Measurements from ENCODE around the gene CEP164.

Gene CEP164

DNA sequence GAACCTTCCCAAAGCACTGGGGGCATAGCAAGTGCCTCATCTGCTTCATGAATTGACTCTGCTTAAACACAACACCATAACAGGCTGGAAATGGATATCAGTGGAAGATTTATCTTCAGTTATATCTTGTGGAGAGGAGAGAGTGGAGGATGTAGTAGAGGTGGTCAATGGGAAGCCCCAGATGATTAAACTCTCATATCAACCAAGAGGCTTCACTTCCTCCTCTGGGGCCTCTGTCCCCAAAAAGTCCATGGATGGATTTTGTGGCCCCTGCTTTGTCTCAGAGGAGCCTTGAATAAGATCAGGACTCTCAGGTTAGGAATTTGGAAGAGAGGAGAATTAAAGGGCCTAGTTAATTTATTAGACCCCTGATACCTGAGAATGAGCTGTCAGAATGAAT lies 106.1 kb downstream of the CEP164 start:
- Histone ChIP-seq H3K4ac (ENCODE audit: low read length) (no peak overlapping the region), H2BK15ac (ENCODE audit: low read length) (no peak overlapping the region), H3K4me2 (ENCODE audit: insufficient read depth, low read length, poor library complexity, severe bottlenecking) (no peak overlapping the region), H3K4me3 (ENCODE audit: low read length in 2 of 2) (no peak overlapping the region), H4K8ac (ENCODE audit: low read depth, low read length) (no peak overlapping the region), H3K14ac (ENCODE audit: low read length) (no peak overlapping the region), H2AFZ (ENCODE audit: low read length) (no peak overlapping the region), H3K27me3 (ENCODE audit: control insufficient read depth in 3 of 3, insufficient read depth in 3 of 3, low read depth in 1 of 3, low read length in 3 of 3) (peaks cover 0 to 42% (median 3%) of the 10 kb centered on the region in 3 experiments), H2AK5ac (ENCODE audit: low read depth, low read length) (no peak overlapping the region), H3K18ac (ENCODE audit: low read length) (no peak overlapping the region), H2BK5ac (ENCODE audit: low read length) (no peak overlapping the region), H3K9me3 (replicated peaks in 1 of 2; ENCODE audit: control insufficient read depth in 2 of 2, insufficient read depth in 1 of 2, low read depth in 1 of 2, low read length in 2 of 2) (no peaks in the 10 kb centered on the region), H3K36me3 (replicated peaks in 1 of 2; ENCODE audit: control insufficient read depth in 2 of 2, insufficient read depth in 2 of 2, low read length in 2 of 2) (no peaks in the 10 kb centered on the region), H4K91ac (ENCODE audit: low read depth, low read length, poor library complexity) (no peak overlapping the region), H3K9ac (ENCODE audit: low read depth, low read length, poor library complexity) (no peak overlapping the region), H3K79me1 (ENCODE audit: low read depth, low read length) (no peaks in the 10 kb centered on the region), H3K4me1 (ENCODE audit: control insufficient read depth in 2 of 2, insufficient read depth in 1 of 2, low read depth in 1 of 2, low read length in 2 of 2) (peaks cover 9 to 14% of the 10 kb centered on the region in 2 donors), H2BK120ac (ENCODE audit: low read depth, low read length) (no peak overlapping the region), H2BK12ac (ENCODE audit: low read length) (no peak overlapping the region), H3K27ac (replicated peaks; ENCODE audit: low read length) (no peak overlapping the region), H3K23ac (ENCODE audit: low read depth, low read length, poor library complexity) (no peak overlapping the region)
- DNase-seq (ENCODE audit: low spot score): no peak

DNA sequence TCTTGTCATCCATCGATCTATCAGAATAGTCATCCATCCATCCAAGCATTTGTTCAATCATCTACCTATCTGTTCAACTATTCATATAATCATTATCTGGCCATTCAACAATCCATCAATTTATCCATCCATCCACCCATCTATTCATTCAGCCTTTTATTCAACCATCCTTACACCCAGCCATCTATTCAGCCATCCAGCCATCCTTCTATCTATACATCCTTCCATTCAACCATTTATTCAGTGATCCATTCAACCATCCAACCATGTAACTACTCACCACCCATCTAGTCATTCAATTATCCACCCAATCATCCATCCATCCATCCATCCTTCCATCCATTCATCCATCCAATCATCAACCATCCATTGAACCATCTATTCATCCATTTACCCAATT lies 106.8 kb downstream of the CEP164 start:
- Histone ChIP-seq H4K91ac (ENCODE audit: low read depth, low read length, poor library complexity) (no peak overlapping the region), H3K4ac (ENCODE audit: low read length) (no peak overlapping the region), H3K18ac (ENCODE audit: low read length) (no peak overlapping the region), H3K4me3 (ENCODE audit: low read length in 2 of 2) (no peak overlapping the region), H2BK15ac (ENCODE audit: low read length) (no peak overlapping the region), H2BK120ac (ENCODE audit: low read depth, low read length) (no peak overlapping the region), H3K23ac (ENCODE audit: low read depth, low read length, poor library complexity) (no peak overlapping the region), H3K14ac (ENCODE audit: low read length) (no peak overlapping the region), H3K9me3 (replicated peaks in 1 of 2; ENCODE audit: control insufficient read depth in 2 of 2, insufficient read depth in 1 of 2, low read depth in 1 of 2, low read length in 2 of 2) (no peaks in the 10 kb centered on the region), H3K4me2 (ENCODE audit: insufficient read depth, low read length, poor library complexity, severe bottlenecking) (no peak overlapping the region), H3K9ac (ENCODE audit: low read depth, low read length, poor library complexity) (no peak overlapping the region), H3K79me1 (ENCODE audit: low read depth, low read length) (no peaks in the 10 kb centered on the region), H2AFZ (ENCODE audit: low read length) (no peak overlapping the region), H3K27ac (replicated peaks; ENCODE audit: low read length) (no peak overlapping the region), H3K36me3 (replicated peaks in 1 of 2; ENCODE audit: control insufficient read depth in 2 of 2, insufficient read depth in 2 of 2, low read length in 2 of 2) (no peaks in the 10 kb centered on the region), H4K8ac (ENCODE audit: low read depth, low read length) (no peak overlapping the region), H2BK5ac (ENCODE audit: low read length) (no peak overlapping the region), H2BK12ac (ENCODE audit: low read length) (no peak overlapping the region), H2AK5ac (ENCODE audit: low read depth, low read length) (no peak overlapping the region), H3K4me1 (ENCODE audit: control insufficient read depth in 2 of 2, insufficient read depth in 1 of 2, low read depth in 1 of 2, low read length in 2 of 2) (peaks cover 9 to 14% of the 10 kb centered on the region in 2 donors), H3K27me3 (ENCODE audit: control insufficient read depth in 3 of 3, insufficient read depth in 3 of 3, low read depth in 1 of 3, low read length in 3 of 3) (peaks cover 0 to 42% (median 3%) of the 10 kb centered on the region in 3 experiments)
- 100% methylated on average over 1 of the region's 1 CpG; no CpG with 5 or more reads in 1 of the 2 donors for WGBS, 2 donors (ENCODE audit: extremely low coverage in 2 of 2, insufficient read length in 2 of 2, insufficient replicate concordance in 1 of 2)
- DNase-seq (ENCODE audit: low spot score): no peak

DNA sequence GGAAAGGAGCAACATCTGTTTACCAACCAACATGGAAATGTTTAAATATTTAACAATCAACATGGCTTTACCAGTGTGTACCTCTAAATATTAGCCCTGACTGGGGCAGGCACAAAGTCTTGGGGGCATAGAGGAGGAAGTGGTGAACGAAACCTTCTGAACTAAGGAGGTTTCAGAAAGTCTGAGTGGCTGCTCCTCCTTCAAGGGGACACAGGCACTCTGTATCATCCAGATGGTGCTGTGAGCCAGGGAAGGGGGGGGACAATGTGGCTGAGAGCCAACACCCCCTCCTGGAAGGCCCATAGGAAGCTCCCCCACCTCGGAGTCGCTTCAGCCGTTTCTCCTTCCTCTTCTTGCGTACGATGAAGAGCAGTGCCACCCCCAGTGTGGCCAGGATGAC lies 107.7 kb downstream of the CEP164 start:
- no CpG with 5 or more reads among the region's 6 CpGs for WGBS, 2 donors (ENCODE audit: extremely low coverage in 2 of 2, insufficient read length in 2 of 2, insufficient replicate concordance in 1 of 2)
- H3K9ac ChIP-seq (ENCODE audit: low read depth, low read length, poor library complexity): no peak overlapping the region

DNA sequence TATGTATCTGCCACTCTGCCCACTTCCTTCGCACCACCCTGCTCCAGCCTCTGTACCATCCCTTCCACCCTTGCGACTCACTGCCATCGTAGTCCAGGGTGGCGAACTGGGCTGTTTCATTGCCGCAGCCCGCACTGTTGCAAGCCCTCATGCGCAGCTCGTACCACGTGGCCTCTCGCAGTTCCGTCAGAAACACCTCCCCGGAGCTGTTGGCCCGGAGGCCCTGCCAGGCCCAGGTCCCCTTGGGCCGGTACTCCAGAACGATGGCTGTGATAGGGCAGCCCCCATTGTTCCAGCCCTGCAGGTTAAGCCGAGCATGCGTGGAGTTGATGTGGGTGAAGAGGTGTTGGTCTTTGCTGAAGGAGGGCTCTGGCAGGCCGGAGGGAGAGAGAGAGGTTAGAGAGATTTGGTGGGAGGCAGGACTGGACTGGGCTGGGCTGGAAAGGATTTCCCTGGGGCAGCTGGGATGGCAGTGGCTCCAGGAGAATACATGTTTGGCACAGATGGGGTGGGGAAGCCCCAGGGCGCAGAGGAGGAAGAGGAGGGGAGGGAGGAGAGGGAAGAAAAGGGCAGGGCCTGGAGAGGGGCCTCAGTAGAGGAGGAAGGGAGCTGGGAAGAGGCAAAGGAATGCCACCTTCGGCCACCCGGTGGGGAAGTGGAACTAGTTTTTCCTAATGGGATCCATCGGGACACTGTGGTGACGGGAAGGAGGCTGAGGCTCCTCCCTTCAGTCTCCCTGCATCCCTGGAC lies 109.6 kb downstream of the CEP164 start:
- Histone ChIP-seq H3K23ac (ENCODE audit: low read depth, low read length, poor library complexity) (peak overlapping the region; percentile 3), H3K18ac (ENCODE audit: low read length) (peak overlapping the region; percentile 31), H2AK5ac (ENCODE audit: low read depth, low read length) (peak overlapping the region; percentile 35), H3K27ac (replicated peaks; ENCODE audit: low read length) (no peak overlapping the region), H3K36me3 (replicated peaks in 1 of 2; ENCODE audit: control insufficient read depth in 2 of 2, insufficient read depth in 2 of 2, low read length in 2 of 2) (no peaks in the 10 kb centered on the region), H4K91ac (ENCODE audit: low read depth, low read length, poor library complexity) (peak overlapping the region; percentile 68), H2BK12ac (ENCODE audit: low read length) (peak overlapping the region; percentile 68), H3K4me2 (ENCODE audit: insufficient read depth, low read length, poor library complexity, severe bottlenecking) (no peak overlapping the region), H2BK120ac (ENCODE audit: low read depth, low read length) (no peak overlapping the region), H3K79me1 (ENCODE audit: low read depth, low read length) (no peaks in the 10 kb centered on the region), H3K4me3 (ENCODE audit: low read length in 2 of 2) (no peak overlapping the region), H3K9me3 (replicated peaks in 1 of 2; ENCODE audit: control insufficient read depth in 2 of 2, insufficient read depth in 1 of 2, low read depth in 1 of 2, low read length in 2 of 2) (peaks cover 0 to 2% of the 10 kb centered on the region in 2 donors), H3K9ac (ENCODE audit: low read depth, low read length, poor library complexity) (no peak overlapping the region), H3K14ac (ENCODE audit: low read length) (peak overlapping the region; percentile 50), H2BK5ac (ENCODE audit: low read length) (no peak overlapping the region), H2BK15ac (ENCODE audit: low read length) (peak overlapping the region; percentile 40), H2AFZ (ENCODE audit: low read length) (no peak overlapping the region), H3K4ac (ENCODE audit: low read length) (peak overlapping the region; percentile 58), H3K27me3 (ENCODE audit: control insufficient read depth in 3 of 3, insufficient read depth in 3 of 3, low read depth in 1 of 3, low read length in 3 of 3) (peaks cover 0 to 42% (median 5%) of the 10 kb centered on the region in 3 experiments), H4K8ac (ENCODE audit: low read depth, low read length) (no peak overlapping the region), H3K4me1 (ENCODE audit: control insufficient read depth in 2 of 2, insufficient read depth in 1 of 2, low read depth in 1 of 2, low read length in 2 of 2) (peaks cover 0 to 6% of the 10 kb centered on the region in 2 donors)
- no peak for DNase-seq (ENCODE audit: low spot score)
- WGBS, 2 donors (ENCODE audit: extremely low coverage in 2 of 2, insufficient read length in 2 of 2, insufficient replicate concordance in 1 of 2): no CpG with 5 or more reads among the region's 23 CpGs

More for the DNA sequence above, 107.7 kb downstream of the CEP164 start:
- H4K91ac ChIP-seq (ENCODE audit: low read depth, low read length, poor library complexity): no peak overlapping the region
- H3K79me1 ChIP-seq (ENCODE audit: low read depth, low read length): no peaks in the 10 kb centered on the region
- H3K4me2 ChIP-seq (ENCODE audit: insufficient read depth, low read length, poor library complexity, severe bottlenecking): no peak overlapping the region
- no peak overlapping the region for H2AFZ ChIP-seq (ENCODE audit: low read length)
- H4K8ac ChIP-seq (ENCODE audit: low read depth, low read length): no peak overlapping the region
- H3K27me3 ChIP-seq (ENCODE audit: control insufficient read depth in 3 of 3, insufficient read depth in 3 of 3, low read depth in 1 of 3, low read length in 3 of 3): peaks cover 0 to 45% (median 3%) of the 10 kb centered on the region in 3 experiments
- no peaks in the 10 kb centered on the region for H3K9me3 ChIP-seq (replicated peaks in 1 of 2; ENCODE audit: control insufficient read depth in 2 of 2, insufficient read depth in 1 of 2, low read depth in 1 of 2, low read length in 2 of 2)
- peak overlapping the region; percentile 39 for H3K23ac ChIP-seq (ENCODE audit: low read depth, low read length, poor library complexity)
- no peak overlapping the region for H2BK12ac ChIP-seq (ENCODE audit: low read length)
- peaks cover 1 to 9% of the 10 kb centered on the region in 2 donors for H3K4me1 ChIP-seq (ENCODE audit: control insufficient read depth in 2 of 2, insufficient read depth in 1 of 2, low read depth in 1 of 2, low read length in 2 of 2)
- no peak overlapping the region for H3K14ac ChIP-seq (ENCODE audit: low read length)
- H3K27ac ChIP-seq (replicated peaks; ENCODE audit: low read length): no peak overlapping the region
- H3K18ac ChIP-seq (ENCODE audit: low read length): no peak overlapping the region
- H2BK15ac ChIP-seq (ENCODE audit: low read length): no peak overlapping the region
- no peak overlapping the region for H2BK120ac ChIP-seq (ENCODE audit: low read depth, low read length)
- H2AK5ac ChIP-seq (ENCODE audit: low read depth, low read length): no peak overlapping the region
- H3K36me3 ChIP-seq (replicated peaks in 1 of 2; ENCODE audit: control insufficient read depth in 2 of 2, insufficient read depth in 2 of 2, low read length in 2 of 2): no peaks in the 10 kb centered on the region
- DNase-seq (ENCODE audit: low spot score): no peak
- no peak overlapping the region for H3K4me3 ChIP-seq (ENCODE audit: low read length in 2 of 2)
- no peak overlapping the region for H3K4ac ChIP-seq (ENCODE audit: low read length)
- H2BK5ac ChIP-seq (ENCODE audit: low read length): no peak overlapping the region
